ENCODE measurements around the gene MAP3K5.

MAP3K5 gene

DNA sequence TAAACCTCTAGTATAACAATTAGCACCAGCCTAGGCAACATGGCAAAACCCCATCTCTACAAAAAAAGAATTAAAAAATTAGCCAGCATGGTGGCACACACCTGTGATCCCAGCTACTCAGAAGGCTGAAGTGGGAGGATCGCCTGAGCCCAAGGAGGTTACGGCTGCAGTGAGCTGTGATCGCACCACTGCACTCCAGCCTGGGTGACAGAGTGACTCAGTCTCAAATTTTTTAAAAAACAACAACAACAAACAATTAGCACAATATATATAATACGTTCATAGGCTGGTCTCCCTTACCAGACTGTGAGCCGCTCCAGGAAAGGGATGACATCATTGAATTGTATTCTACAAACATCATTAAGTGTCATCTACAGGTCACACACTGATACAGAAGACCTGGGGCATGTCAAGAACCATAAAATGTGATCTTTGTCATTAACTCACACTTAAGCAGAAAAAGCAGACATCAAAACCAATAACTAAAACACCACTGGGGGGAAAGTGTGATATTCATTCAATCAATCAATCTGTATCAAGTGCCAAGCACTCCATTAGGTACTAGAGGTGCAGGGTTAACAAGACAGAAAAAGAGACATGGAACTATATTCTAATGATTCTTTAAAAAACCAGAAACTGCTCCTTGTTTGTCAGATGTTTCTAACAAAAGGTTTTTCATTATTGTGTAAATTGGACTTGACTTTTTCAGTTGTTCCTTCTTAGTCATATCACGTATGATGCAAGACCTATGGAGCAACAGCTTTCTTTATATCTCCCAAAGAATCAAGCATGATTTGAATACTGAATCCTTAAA lies 17.8 kb downstream of the MAP3K5 start:
- in situ Hi-C loops (cut with MboI; ENCODE audit: low pct_unique_long_range_greater_than_20kb, low sequenced_read_pairs, unreplicated experiment): no loop called here
- no peak for TF ChIP-seq CTCF (IDR thresholded peaks at IDR 0.05; ENCODE audit: extremely low read depth, insufficient read depth, missing control alignments)
- no peak for DNase-seq (ENCODE audit: low spot score)

DNA sequence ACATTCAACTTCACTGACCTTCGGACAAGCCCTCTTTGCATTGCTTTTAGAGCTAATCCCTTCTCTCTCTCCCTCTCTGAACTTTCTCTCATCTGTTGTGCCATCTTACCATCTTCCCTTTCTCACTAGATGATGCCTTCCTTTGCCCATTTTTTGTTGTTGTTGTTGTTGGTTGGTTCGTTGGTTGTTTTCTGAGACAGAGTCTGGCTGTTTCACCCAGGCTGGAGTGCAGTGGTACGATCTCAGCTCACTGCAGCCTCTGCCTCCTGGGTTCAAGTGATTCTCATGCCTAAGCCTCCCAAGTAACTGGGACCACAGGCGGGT lies 18.8 kb downstream of the MAP3K5 start:
- no peak for DNase-seq (ENCODE audit: low spot score)
- TF ChIP-seq CTCF (IDR thresholded peaks at IDR 0.05; ENCODE audit: extremely low read depth, insufficient read depth, missing control alignments): no peak
- in situ Hi-C loops (cut with MboI; ENCODE audit: low pct_unique_long_range_greater_than_20kb, low sequenced_read_pairs, unreplicated experiment): no loop called here

- no peak for DNase-seq (ENCODE audit: low spot score)
- no peak for TF ChIP-seq CTCF (IDR thresholded peaks at IDR 0.05; ENCODE audit: extremely low read depth, insufficient read depth, missing control alignments)
Measured at GRCh38 chr6:136772685-136773472, 19.4 kb downstream of the MAP3K5 start.

GRCh38 chr6:136771306-136771705 lies 21.0 kb downstream of the MAP3K5 start:
- no peak for DNase-seq (ENCODE audit: low spot score)
- no peak for TF ChIP-seq CTCF (IDR thresholded peaks at IDR 0.05; ENCODE audit: extremely low read depth, insufficient read depth, missing control alignments)
- in situ Hi-C loops (cut with MboI; ENCODE audit: low pct_unique_long_range_greater_than_20kb, low sequenced_read_pairs, unreplicated experiment): no loop called here

More at GRCh38 chr6:136772685-136773472, 19.4 kb downstream of the MAP3K5 start:
- in situ Hi-C loops (cut with MboI; ENCODE audit: low pct_unique_long_range_greater_than_20kb, low sequenced_read_pairs, unreplicated experiment): no loop called here

DNA sequence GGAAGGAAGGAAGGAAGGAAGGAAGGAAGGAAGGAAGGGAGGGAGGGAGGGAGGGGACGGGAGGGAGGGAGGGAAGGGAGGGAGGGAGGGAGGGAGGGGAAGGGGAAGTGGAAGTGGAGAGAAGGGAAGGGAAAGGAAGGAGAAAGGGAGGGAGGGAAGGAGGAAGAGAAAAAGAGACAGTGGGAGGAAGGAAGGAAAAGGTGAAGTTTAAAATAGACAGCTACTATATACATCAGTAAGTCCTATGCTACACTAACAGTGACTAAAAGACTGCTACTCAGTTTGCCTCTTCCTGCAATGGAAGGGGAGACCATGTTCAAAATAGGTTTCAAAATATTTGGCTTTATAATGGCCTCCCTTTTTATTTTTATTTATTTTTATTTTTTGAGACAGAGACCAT lies 22.5 kb downstream of the MAP3K5 start:
- no peak for TF ChIP-seq CTCF (IDR thresholded peaks at IDR 0.05; ENCODE audit: extremely low read depth, insufficient read depth, missing control alignments)
- no peak for DNase-seq (ENCODE audit: low spot score)
- in situ Hi-C loops (cut with MboI; ENCODE audit: low pct_unique_long_range_greater_than_20kb, low sequenced_read_pairs, unreplicated experiment): no loop called here

DNA sequence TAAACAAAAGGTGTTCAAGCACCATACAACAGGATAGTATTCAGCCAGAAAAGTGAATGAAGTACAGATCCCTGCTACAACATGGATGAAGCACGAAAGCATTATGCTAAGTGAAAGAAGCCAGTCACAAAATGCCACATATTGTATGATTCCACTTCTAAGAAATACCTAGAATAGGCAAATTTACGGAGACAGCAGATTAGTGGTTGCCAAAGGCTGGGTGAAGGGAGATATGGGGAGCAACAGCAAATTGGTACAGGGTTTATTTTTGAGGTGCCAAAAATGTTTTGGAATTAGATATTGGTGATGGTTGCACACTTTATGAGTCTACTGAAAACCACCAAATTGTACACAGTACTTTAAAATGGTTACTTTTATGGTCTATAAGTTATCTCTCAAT lies 23.2 kb downstream of the MAP3K5 start:
- in situ Hi-C loops (cut with MboI; ENCODE audit: low pct_unique_long_range_greater_than_20kb, low sequenced_read_pairs, unreplicated experiment): no loop called here
- TF ChIP-seq CTCF (IDR thresholded peaks at IDR 0.05; ENCODE audit: extremely low read depth, insufficient read depth, missing control alignments): no peak
- DNase-seq (ENCODE audit: low spot score): no peak
